Measurements from ENCODE around the gene SEMA3B.

DNA sequence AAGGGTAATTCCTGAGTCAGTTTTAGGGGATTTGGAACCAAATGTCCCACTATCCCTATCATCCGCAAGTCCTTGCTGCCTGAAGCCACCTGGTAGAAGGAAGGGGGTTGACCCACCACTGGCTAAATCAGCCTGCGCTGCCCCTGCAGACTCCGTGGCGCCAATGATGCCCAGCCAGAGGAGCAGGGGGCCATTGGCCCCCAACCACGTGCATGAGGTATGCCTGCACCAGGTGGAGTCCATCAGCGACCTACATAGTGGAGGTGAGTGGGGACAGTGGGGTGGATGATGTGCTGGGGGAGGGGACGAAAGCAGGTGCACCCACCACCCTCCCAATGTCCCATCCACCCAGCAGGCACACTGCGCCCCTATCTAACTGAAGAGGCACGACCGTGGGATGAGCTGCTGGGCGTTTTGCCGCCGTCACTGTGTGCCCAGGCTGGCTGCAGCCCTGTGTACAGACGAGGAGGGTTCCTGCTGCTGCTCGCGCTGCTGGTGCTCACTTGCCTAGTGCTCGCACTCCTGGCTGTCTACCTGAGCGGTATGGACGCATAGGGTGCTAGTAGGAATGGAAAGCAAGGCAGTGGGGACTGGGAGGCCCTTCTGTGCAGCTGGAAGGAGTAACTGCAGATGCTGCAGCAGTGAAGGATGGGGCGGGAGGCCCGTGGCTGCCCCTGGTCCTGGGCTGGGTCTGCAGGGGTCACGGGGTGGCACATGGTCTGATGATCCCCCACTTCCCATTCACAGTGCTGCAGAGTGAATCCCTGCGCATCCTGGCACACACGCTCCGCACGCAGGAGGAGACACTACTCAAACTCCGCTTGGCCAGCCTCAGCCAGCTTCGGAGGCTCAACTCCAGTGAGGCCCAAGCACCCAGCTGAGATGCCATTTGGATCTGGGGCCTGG, 17.6 kb downstream of the SEMA3B start:
- TF ChIP-seq BACH2 (CRISPR knock-in tag; IDR thresholded peaks at IDR 0.05; ENCODE audit: borderline replicate concordance) (no peak), ZFP3 (CRISPR knock-in tag; IDR thresholded peaks at IDR 0.05) (no peak), GLIS3 (CRISPR knock-in tag; IDR thresholded peaks at IDR 0.05) (no peak)
